Liver (tissue), 3 donors: ENCODE results near the gene MAL.

Experiments
- TF ChIP-seq, protein P1 (sequence below): IDR thresholded peaks from 2 replicates; pipeline ENCODE4 v1.6.1; 2016; ENCODE audit warnings: antibody characterized with exemption
- TF ChIP-seq, protein P2 (sequence below): fragments of 150-350 bp; IDR thresholded peaks from 2 replicates; pipeline ENCODE4 v1.5.1; 2017; ENCODE audit warnings: improper control_type of control experiment, low read depth, low read length; ENCODE audit not compliant: missing input control
- TF ChIP-seq, protein P3 (sequence below): IDR thresholded peaks from 2 replicates; pipeline ENCODE4 v1.6.1; 2016; ENCODE audit warnings: antibody characterized with exemption
- donor health status: healthy.
- donor health status: healthy.

DNA sequence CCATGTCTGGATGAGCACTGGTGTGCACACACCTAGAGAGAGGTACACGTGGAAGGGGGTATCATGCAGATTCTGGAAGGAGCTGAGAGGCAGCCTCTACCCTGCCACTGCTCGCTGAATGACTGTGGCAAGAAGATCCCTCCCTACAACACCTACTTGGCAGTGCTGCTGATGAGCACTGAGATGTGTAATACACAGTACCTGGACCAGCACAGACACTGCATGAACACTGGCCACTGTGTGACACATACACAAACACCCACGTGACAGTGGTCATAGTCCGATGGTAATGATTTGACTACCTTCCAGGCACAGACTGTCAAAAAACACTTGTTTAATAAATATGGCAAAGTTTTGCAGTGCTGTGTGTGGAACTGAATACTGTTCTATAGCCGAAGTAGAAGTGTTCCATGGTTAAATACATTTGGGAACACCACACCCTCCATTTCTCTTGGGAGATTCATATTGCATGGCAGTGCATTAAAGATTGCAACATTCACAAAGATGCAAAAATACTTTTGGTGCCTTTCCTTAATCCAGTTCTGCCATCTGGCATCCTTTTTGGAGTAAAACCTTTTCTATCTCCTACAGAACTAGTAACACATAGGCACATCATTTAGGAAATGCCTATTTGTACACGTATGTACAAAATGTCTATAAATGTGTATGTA lies 66.5 kb downstream of the MAL start:
- TF ChIP-seq, protein P1, sequence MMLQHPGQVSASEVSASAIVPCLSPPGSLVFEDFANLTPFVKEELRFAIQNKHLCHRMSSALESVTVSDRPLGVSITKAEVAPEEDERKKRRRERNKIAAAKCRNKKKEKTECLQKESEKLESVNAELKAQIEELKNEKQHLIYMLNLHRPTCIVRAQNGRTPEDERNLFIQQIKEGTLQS, result no peak
- TF ChIP-seq, protein P2, sequence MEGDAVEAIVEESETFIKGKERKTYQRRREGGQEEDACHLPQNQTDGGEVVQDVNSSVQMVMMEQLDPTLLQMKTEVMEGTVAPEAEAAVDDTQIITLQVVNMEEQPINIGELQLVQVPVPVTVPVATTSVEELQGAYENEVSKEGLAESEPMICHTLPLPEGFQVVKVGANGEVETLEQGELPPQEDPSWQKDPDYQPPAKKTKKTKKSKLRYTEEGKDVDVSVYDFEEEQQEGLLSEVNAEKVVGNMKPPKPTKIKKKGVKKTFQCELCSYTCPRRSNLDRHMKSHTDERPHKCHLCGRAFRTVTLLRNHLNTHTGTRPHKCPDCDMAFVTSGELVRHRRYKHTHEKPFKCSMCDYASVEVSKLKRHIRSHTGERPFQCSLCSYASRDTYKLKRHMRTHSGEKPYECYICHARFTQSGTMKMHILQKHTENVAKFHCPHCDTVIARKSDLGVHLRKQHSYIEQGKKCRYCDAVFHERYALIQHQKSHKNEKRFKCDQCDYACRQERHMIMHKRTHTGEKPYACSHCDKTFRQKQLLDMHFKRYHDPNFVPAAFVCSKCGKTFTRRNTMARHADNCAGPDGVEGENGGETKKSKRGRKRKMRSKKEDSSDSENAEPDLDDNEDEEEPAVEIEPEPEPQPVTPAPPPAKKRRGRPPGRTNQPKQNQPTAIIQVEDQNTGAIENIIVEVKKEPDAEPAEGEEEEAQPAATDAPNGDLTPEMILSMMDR, result no peak
- TF ChIP-seq, protein P3, sequence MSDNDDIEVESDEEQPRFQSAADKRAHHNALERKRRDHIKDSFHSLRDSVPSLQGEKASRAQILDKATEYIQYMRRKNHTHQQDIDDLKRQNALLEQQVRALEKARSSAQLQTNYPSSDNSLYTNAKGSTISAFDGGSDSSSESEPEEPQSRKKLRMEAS, result no peak
